OCI-LY1 (cell line): ENCODE data around the gene FBN1.

ENCODE experiments used
- EZH2 ChIP-seq: fragments of 200-600 bp; sonication (generic), shearing (Covaris generic); IDR thresholded peaks from 2 replicates; pipeline ENCODE4 v1.8.0; 2017; ENCODE audit warnings: borderline replicate concordance, mixed run types, mild to moderate bottlenecking, antibody characterized with exemption, low read length, moderate library complexity, mixed read lengths
- TF ChIP-seq, protein P1 (sequence below): fragments of 200-600 bp; sonication (generic), shearing (Covaris generic); IDR thresholded peaks from 2 replicates; pipeline ENCODE4 v1.5.1; 2017; ENCODE audit warnings: mild to moderate bottlenecking, antibody characterized with exemption, low read length, moderate library complexity, mixed read lengths

DNA sequence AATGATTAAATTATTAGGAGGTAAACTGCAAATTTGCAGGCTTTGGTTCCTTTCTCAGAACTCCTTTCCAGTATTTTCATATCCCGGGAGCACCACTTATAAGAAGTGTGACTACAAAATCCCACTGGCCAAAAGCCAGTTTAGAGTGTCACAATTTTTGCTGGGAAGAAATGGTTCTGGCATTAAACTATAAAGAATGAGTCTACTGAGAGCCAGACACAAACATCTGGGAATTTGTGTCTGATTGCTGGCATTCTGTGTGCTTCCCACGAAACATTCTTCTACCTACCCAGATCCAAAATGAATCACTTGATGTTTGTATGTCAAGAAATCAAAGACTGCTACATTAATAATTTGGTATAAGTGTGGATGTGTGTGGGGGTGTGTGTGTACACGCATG is 231.5 kb downstream of the FBN1 start:
- TF ChIP-seq, protein P1, sequence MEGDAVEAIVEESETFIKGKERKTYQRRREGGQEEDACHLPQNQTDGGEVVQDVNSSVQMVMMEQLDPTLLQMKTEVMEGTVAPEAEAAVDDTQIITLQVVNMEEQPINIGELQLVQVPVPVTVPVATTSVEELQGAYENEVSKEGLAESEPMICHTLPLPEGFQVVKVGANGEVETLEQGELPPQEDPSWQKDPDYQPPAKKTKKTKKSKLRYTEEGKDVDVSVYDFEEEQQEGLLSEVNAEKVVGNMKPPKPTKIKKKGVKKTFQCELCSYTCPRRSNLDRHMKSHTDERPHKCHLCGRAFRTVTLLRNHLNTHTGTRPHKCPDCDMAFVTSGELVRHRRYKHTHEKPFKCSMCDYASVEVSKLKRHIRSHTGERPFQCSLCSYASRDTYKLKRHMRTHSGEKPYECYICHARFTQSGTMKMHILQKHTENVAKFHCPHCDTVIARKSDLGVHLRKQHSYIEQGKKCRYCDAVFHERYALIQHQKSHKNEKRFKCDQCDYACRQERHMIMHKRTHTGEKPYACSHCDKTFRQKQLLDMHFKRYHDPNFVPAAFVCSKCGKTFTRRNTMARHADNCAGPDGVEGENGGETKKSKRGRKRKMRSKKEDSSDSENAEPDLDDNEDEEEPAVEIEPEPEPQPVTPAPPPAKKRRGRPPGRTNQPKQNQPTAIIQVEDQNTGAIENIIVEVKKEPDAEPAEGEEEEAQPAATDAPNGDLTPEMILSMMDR = no peak
- no peak for TF ChIP-seq EZH2
